IPS DF 19.7 (cell line): ENCODE measurements around the gene SLC6A13.

ENCODE experiments used
- DNase-seq: peaks from one replicate; pipeline ENCODE4 v3.0.0-alpha.2; 2013; ENCODE audit warnings: low read depth, low spot score

SLC6A13 gene

GRCh38 chr12:177980-178828, 84.4 kb downstream of the SLC6A13 start:
- no peak for DNase-seq

- DNase-seq: no peak
Observed at GRCh38 chr12:177336-177979, 85.2 kb downstream of the SLC6A13 start.

GRCh38 chr12:176321-177181, 86.1 kb downstream of the SLC6A13 start:
- DNase-seq: no peak

GRCh38 chr12:175759-176158, 86.9 kb downstream of the SLC6A13 start:
- no peak for DNase-seq

- DNase-seq: no peak
Observed at GRCh38 chr12:175250-175649, 87.4 kb downstream of the SLC6A13 start.

GRCh38 chr12:174596-174995, 88.0 kb downstream of the SLC6A13 start:
- no peak for DNase-seq

- DNase-seq: no peak
Observed at GRCh38 chr12:174124-174523, 88.5 kb downstream of the SLC6A13 start.

GRCh38 chr12:172732-173161, 89.9 kb downstream of the SLC6A13 start:
- no peak for DNase-seq

- DNase-seq: no peak
Observed at GRCh38 chr12:171743-172676, 90.6 kb downstream of the SLC6A13 start.

GRCh38 chr12:171276-171675, 91.4 kb downstream of the SLC6A13 start:
- DNase-seq: no peak
